DMS114 treated with DMSO at 0.1 percent for 48 hours (cell line): Measurements from ENCODE around the gene FBL.
"Not testable (repeated sequence)": the region's sequence is repeated elsewhere in the genome, so short reads cannot be mapped to it uniquely, and the experiment has no call there.

Source experiments
- DNase-seq: peaks from one replicate; lab custom pipeline; 2025; ENCODE audit not compliant: unreplicated experiment; lab: John Stamatoyannopoulos, UW

The FBL gene

GRCh38 chr19:39825531-39826076 is 20.6 kb downstream of the FBL start:
- DNase-seq = no peak

- no peak for DNase-seq
These were observed 21.1 kb downstream of the FBL start for GRCh38 chr19:39825093-39825463.

- peak; percentile 97 for DNase-seq
These were observed 21.8 kb downstream of the FBL start for GRCh38 chr19:39824143-39825092.

GRCh38 chr19:39823686-39824085 is 22.5 kb downstream of the FBL start:
- DNase-seq = no peak

- no peak for DNase-seq
These were observed 25.5 kb downstream of the FBL start for GRCh38 chr19:39820696-39821095.

- DNase-seq = no peak
These were observed 26.4 kb downstream of the FBL start for GRCh38 chr19:39819786-39820185.

- no peak for DNase-seq
These were observed 27.5 kb downstream of the FBL start for GRCh38 chr19:39818626-39819097.

- no peak for DNase-seq
These were observed 28.2 kb downstream of the FBL start for GRCh38 chr19:39817888-39818561.

- no peak for DNase-seq
These were observed 29.7 kb downstream of the FBL start for GRCh38 chr19:39816287-39817048.

GRCh38 chr19:39814595-39814994 is 31.6 kb downstream of the FBL start:
- DNase-seq = no peak

- DNase-seq = not testable (repeated sequence)
These were observed 32.1 kb downstream of the FBL start for GRCh38 chr19:39814111-39814510.

GRCh38 chr19:39813264-39813993 is 32.8 kb downstream of the FBL start:
- no peak for DNase-seq

- no peak for DNase-seq
These were observed 35.1 kb downstream of the FBL start for GRCh38 chr19:39811064-39811463.

GRCh38 chr19:39810424-39810823 is 35.8 kb downstream of the FBL start:
- no peak for DNase-seq

- no peak for DNase-seq
These were observed 36.8 kb downstream of the FBL start for GRCh38 chr19:39809368-39809767.

GRCh38 chr19:39808688-39809087 is 37.5 kb downstream of the FBL start:
- DNase-seq = not testable (repeated sequence)

GRCh38 chr19:39807846-39808364 is 38.3 kb downstream of the FBL start:
- no peak for DNase-seq

GRCh38 chr19:39805104-39805503 is 41.1 kb downstream of the FBL start:
- no peak for DNase-seq

GRCh38 chr19:39802958-39803357 is 43.2 kb downstream of the FBL start:
- DNase-seq = no peak

GRCh38 chr19:39797083-39797482 is 49.1 kb downstream of the FBL start:
- no peak for DNase-seq
